GM18498 (cell line): ENCODE data around the gene SYNJ2.

Experiments
- ATAC-seq: cut with Tn5 transposase; IDR thresholded peaks from one replicate; pipeline ENCODE4 v1.9.1; 2021; ENCODE audit warnings: mild to moderate bottlenecking, moderate library complexity; ENCODE audit not compliant: unreplicated experiment

The SYNJ2 gene

GRCh38 chr6:157996201-157996712, 14.6 kb downstream of the SYNJ2 start:
- no peak for ATAC-seq

GRCh38 chr6:157996918-157997702, 15.4 kb downstream of the SYNJ2 start:
- ATAC-seq: no peak

GRCh38 chr6:157997893-157998608, 16.4 kb downstream of the SYNJ2 start:
- ATAC-seq: no peak

GRCh38 chr6:157998707-157999167, 17.1 kb downstream of the SYNJ2 start:
- ATAC-seq: no peak

- no peak for ATAC-seq
Observed at GRCh38 chr6:157999168-158000051, 17.7 kb downstream of the SYNJ2 start.

GRCh38 chr6:158000530-158001307, 19.1 kb downstream of the SYNJ2 start:
- ATAC-seq: no peak

GRCh38 chr6:158002249-158002950, 20.7 kb downstream of the SYNJ2 start:
- ATAC-seq: no peak

- no peak for ATAC-seq
Observed at GRCh38 chr6:158002951-158003853, 21.5 kb downstream of the SYNJ2 start.

GRCh38 chr6:158003910-158004700, 22.4 kb downstream of the SYNJ2 start:
- no peak for ATAC-seq

- no peak for ATAC-seq
Observed at GRCh38 chr6:158004701-158005095, 23.0 kb downstream of the SYNJ2 start.

GRCh38 chr6:158005626-158006180, 24.0 kb downstream of the SYNJ2 start:
- ATAC-seq: no peak

GRCh38 chr6:158006331-158006730, 24.7 kb downstream of the SYNJ2 start:
- ATAC-seq: no peak

GRCh38 chr6:158006821-158007570, 25.3 kb downstream of the SYNJ2 start:
- no peak for ATAC-seq

- ATAC-seq: no peak
Observed at GRCh38 chr6:158008864-158009113, 27.1 kb downstream of the SYNJ2 start.

- no peak for ATAC-seq
Observed at GRCh38 chr6:158009114-158009891, 27.6 kb downstream of the SYNJ2 start.

- no peak for ATAC-seq
Observed at GRCh38 chr6:158009935-158010585, 28.4 kb downstream of the SYNJ2 start.
